ENCODE results near the gene UBXN2A. TPM values are rescaled to one million over a fixed set of nuclear protein-coding genes. Genes with fewer than 3 reads are reported as not detected.
"Not testable (repeated sequence)": the region's sequence is repeated elsewhere in the genome, so short reads cannot be mapped to it uniquely, and the experiment has no call there.

The UBXN2A gene
- total RNA-seq, 1 donor from 2014 or later = 10.5 TPM

DNA sequence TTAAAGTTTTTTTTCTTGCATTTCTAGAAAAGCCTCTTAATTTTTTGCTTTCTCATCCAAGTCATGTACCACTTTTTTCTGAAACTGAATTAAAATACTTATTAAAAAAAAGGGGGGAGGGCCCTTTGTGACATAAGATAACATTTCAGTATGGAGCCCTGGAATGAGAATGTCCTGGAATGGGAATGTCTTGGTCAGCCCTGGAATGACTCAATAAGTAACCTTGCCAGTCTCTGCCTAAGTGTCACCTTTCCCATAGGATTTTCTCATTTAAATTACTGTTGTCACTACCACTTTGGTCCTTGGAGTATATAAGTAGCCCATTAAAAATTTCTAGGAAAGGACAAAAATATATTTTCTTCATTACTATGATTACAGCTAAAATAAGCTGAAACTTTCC is 4.7 kb downstream of the UBXN2A start:
- DNase-seq (ENCODE audit: low read depth) (no peak), FAIRE-seq (no peak)
- no peaks in the 10 kb centered on the region for H3K27me3 ChIP-seq (ENCODE audit: control insufficient read depth, insufficient read depth, low read length)
- H3K4me3 ChIP-seq (ENCODE audit: low read depth, low read length) = no peak overlapping the region
- TF ChIP-seq, protein P1, sequence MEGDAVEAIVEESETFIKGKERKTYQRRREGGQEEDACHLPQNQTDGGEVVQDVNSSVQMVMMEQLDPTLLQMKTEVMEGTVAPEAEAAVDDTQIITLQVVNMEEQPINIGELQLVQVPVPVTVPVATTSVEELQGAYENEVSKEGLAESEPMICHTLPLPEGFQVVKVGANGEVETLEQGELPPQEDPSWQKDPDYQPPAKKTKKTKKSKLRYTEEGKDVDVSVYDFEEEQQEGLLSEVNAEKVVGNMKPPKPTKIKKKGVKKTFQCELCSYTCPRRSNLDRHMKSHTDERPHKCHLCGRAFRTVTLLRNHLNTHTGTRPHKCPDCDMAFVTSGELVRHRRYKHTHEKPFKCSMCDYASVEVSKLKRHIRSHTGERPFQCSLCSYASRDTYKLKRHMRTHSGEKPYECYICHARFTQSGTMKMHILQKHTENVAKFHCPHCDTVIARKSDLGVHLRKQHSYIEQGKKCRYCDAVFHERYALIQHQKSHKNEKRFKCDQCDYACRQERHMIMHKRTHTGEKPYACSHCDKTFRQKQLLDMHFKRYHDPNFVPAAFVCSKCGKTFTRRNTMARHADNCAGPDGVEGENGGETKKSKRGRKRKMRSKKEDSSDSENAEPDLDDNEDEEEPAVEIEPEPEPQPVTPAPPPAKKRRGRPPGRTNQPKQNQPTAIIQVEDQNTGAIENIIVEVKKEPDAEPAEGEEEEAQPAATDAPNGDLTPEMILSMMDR (IDR thresholded peaks at IDR 0.05; ENCODE audit: insufficient read depth, low read length, severe bottlenecking) = no peak
- H3K36me3 ChIP-seq (ENCODE audit: control insufficient read depth, insufficient read depth, low read length) = no peaks in the 10 kb centered on the region

DNA sequence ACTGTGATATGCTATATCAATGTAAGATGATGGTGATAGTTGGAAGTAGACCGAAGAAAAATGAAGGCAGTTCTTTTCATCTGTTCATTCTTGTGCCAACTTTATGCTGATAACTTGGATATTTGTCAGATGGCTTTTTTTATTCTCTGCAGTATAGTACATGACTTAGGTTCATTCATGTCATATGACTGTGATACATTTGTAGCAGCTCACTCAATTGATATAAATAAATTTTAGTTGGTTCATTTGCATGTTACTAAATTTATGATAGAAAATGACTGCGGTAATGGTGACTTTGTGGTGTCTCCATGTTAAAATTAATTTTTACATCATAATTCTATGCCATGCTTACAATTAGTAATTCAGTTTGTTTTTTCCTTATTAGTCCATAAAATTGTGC is 7.1 kb downstream of the UBXN2A start:
- no peak for DNase-seq (ENCODE audit: low read depth)
- FAIRE-seq = no peak
- Histone ChIP-seq H3K36me3 (ENCODE audit: control insufficient read depth, insufficient read depth, low read length) (no peaks in the 10 kb centered on the region), H3K4me3 (ENCODE audit: low read depth, low read length) (no peak overlapping the region), H3K27me3 (ENCODE audit: control insufficient read depth, insufficient read depth, low read length) (no peaks in the 10 kb centered on the region)
- TF ChIP-seq, protein P1 (IDR thresholded peaks at IDR 0.05; ENCODE audit: insufficient read depth, low read length, severe bottlenecking) = no peak

DNA sequence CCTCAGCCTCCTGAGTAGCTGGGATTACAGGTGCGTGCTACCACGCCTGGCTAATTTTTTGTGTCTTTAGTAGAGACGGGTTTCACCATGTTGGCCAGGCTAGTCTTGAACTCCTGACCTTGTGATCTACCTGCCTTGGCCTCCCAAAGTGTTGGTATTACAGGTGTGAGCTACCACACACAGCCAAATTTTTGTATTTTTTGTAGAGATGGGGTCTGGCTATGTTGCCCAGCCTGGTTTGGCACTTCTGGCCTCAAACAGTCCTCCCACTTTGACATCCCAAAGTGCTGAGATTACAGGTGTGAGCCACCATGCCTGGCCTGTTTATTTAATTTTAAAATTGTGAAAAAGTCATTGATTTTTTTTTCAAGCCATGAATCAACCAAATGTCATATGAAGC is 12.3 kb downstream of the UBXN2A start:
- not testable (repeated sequence) for H3K4me3 ChIP-seq (ENCODE audit: low read depth, low read length); FAIRE-seq; H3K36me3 ChIP-seq (ENCODE audit: control insufficient read depth, insufficient read depth, low read length); H3K27me3 ChIP-seq (ENCODE audit: control insufficient read depth, insufficient read depth, low read length); DNase-seq (ENCODE audit: low read depth)

DNA sequence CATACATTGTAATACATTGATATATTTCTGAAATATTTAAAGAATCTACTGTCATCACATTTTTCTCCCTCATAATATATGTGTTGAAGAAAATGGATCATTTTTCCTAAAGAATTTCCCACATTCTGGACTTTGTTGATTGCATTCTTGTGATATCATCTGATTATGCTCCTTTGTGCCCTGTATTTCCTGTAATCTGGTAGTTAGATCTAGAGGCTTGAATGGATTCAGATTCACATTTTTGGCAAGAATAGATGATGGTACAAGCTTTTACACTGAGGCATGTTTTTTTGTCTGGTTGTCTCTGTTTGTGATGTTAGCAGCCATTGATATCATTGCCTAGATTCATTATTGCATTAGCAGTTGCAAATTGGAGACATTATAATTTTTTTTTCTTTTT is 13.4 kb downstream of the UBXN2A start:
- no peak for FAIRE-seq
- no peak overlapping the region for H3K4me3 ChIP-seq (ENCODE audit: low read depth, low read length)
- TF ChIP-seq, protein P1 (IDR thresholded peaks at IDR 0.05; ENCODE audit: insufficient read depth, low read length, severe bottlenecking) = no peak
- H3K36me3 ChIP-seq (ENCODE audit: control insufficient read depth, insufficient read depth, low read length) = no peaks in the 10 kb centered on the region
- DNase-seq (ENCODE audit: low read depth) = no peak
- H3K27me3 ChIP-seq (ENCODE audit: control insufficient read depth, insufficient read depth, low read length) = no peaks in the 10 kb centered on the region

DNA sequence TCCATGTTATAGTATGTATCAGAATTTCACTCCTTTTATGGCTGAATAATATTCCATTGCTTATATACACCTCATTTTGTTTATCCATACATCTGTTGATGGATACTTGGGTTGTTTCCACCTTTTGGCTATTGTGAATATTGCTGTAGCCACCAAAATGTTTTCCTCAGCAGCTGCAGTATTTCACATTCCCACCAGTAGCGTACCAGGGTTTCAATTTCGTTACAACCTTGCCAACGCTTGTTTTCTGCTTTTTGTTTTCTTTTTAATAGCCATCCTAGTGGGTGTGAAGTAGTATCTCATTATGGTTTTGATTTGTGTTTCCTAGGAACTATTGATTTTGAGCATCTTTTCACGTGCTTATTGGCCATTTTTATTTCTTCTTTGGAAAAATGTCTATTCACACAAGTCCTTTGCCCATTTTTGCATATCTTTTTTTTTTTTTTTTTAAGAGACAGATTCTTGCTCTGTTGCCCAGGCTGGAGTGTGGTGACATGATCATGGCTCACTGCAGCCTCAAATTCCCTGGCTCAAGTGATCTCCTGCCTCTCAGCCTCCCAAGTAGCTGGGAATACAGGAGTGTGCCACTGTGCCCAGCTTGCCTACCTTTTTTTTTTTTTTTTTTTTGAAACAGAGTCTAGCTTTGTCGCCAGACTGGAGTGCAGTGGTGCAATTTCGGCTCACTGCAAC is 14.2 kb downstream of the UBXN2A start:
- TF ChIP-seq, protein P1 (IDR thresholded peaks at IDR 0.05; ENCODE audit: insufficient read depth, low read length, severe bottlenecking) = no peak
- Histone ChIP-seq H3K27me3 (ENCODE audit: control insufficient read depth, insufficient read depth, low read length) (no peaks in the 10 kb centered on the region), H3K36me3 (ENCODE audit: control insufficient read depth, insufficient read depth, low read length) (no peaks in the 10 kb centered on the region), H3K4me3 (ENCODE audit: low read depth, low read length) (no peak overlapping the region)
- FAIRE-seq (no peak), DNase-seq (ENCODE audit: low read depth) (no peak)

DNA sequence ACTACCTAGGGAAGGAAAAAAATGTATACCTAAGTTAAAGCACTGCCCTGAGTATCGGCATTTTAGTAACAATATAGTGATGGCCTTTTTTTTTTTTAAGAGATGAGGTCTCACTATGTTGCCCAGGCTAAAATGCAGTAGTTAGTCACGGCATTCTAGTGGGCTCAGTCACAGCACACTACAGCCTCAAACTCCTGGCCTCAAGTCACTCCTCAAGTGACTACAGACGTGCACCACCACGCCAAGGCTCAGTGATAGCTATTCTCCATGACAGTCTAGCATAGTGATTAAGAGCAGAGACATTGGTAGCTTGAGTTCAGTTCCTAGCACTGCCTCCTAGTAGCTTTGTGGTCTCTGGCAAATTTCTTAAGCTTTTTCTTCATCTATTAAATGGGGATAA is 27.6 kb downstream of the UBXN2A start:
- H3K27me3 ChIP-seq (ENCODE audit: control insufficient read depth, insufficient read depth, low read length) = no peaks in the 10 kb centered on the region
- DNase-seq (ENCODE audit: low read depth) (no peak), FAIRE-seq (no peak)
- peaks cover 1% of the 10 kb centered on the region for H3K36me3 ChIP-seq (ENCODE audit: control insufficient read depth, insufficient read depth, low read length)
- H3K4me3 ChIP-seq (ENCODE audit: low read depth, low read length) = no peak overlapping the region
- TF ChIP-seq, protein P1 (IDR thresholded peaks at IDR 0.05; ENCODE audit: insufficient read depth, low read length, severe bottlenecking) = no peak

All from bronchial epithelial cell (primary cell).